ENCODE measurements around the gene IGSF9.

- TF ChIP-seq, protein P1, sequence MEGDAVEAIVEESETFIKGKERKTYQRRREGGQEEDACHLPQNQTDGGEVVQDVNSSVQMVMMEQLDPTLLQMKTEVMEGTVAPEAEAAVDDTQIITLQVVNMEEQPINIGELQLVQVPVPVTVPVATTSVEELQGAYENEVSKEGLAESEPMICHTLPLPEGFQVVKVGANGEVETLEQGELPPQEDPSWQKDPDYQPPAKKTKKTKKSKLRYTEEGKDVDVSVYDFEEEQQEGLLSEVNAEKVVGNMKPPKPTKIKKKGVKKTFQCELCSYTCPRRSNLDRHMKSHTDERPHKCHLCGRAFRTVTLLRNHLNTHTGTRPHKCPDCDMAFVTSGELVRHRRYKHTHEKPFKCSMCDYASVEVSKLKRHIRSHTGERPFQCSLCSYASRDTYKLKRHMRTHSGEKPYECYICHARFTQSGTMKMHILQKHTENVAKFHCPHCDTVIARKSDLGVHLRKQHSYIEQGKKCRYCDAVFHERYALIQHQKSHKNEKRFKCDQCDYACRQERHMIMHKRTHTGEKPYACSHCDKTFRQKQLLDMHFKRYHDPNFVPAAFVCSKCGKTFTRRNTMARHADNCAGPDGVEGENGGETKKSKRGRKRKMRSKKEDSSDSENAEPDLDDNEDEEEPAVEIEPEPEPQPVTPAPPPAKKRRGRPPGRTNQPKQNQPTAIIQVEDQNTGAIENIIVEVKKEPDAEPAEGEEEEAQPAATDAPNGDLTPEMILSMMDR (conservative IDR thresholded peaks at IDR 0.05; ENCODE audit: low read depth, low read length), result no peak
- TF ChIP-seq EZH2 (IDR thresholded peaks at IDR 0.05; ENCODE audit: low read length, unreplicated experiment), result no peak
Measured at GRCh38 chr1:159930216-159930615, 15.2 kb downstream of the IGSF9 start.

Data from PC-3 (cell line).